ENCODE data around the gene NME2.
"Not testable (repeated sequence)": the region's sequence is repeated elsewhere in the genome, so short reads cannot be mapped to it uniquely, and the experiment has no call there.

NME2 gene

GRCh38 chr17:51166198-51166986 is at the start of gene NME2:
Gene NME2 (plus strand): TSS chr17:51166411. CDS start chr17:51166831, 420 bp downstream.
- peak; percentile 79 to 86 for DNase-seq

- DNase-seq, result peak; percentile 94 to 98
Observed at GRCh38 chr17:51118330-51119195, 47.6 kb upstream of the NME2 start.

- DNase-seq, result peak; percentile 21 to 45
Observed at GRCh38 chr17:51119415-51120356, 46.5 kb upstream of the NME2 start.

- peak; percentile 52 to 62 for DNase-seq
Observed at GRCh38 chr17:51120357-51120738, 45.9 kb upstream of the NME2 start.

- peak; percentile 97 for DNase-seq
Observed at GRCh38 chr17:51120739-51121619, 45.2 kb upstream of the NME2 start, which contains the start of gene SPAG9. Gene SPAG9 (minus strand): TSS chr17:51120868. CDS start chr17:51120656, 212 bp downstream.

- peak; percentile 10 to 28 for DNase-seq
Observed at GRCh38 chr17:51121620-51122472, 44.4 kb upstream of the NME2 start.

GRCh38 chr17:51122473-51123115 is 43.6 kb upstream of the NME2 start:
- not testable (repeated sequence) for DNase-seq

GRCh38 chr17:51124640-51125503 is 41.3 kb upstream of the NME2 start:
- DNase-seq, result no peak

- DNase-seq, result no peak
Observed at GRCh38 chr17:51128076-51128475, 38.1 kb upstream of the NME2 start.

GRCh38 chr17:51132964-51133319 is 33.3 kb upstream of the NME2 start:
- DNase-seq, result no peak

- no peak for DNase-seq
Observed at GRCh38 chr17:51133365-51133764, 32.8 kb upstream of the NME2 start.

- no peak for DNase-seq
Observed at GRCh38 chr17:51135956-51136355, 30.3 kb upstream of the NME2 start.

GRCh38 chr17:51142597-51142996 is 23.6 kb upstream of the NME2 start:
- no peak for DNase-seq

GRCh38 chr17:51144266-51145022 is 21.8 kb upstream of the NME2 start:
- DNase-seq, result peak; percentile 28 to 64

- DNase-seq, result no peak
Observed at GRCh38 chr17:51147650-51148049, 18.6 kb upstream of the NME2 start.

- DNase-seq, result no peak
Observed at GRCh38 chr17:51149163-51149562, 17.0 kb upstream of the NME2 start.

- no peak for DNase-seq
Observed at GRCh38 chr17:51150932-51151331, 15.3 kb upstream of the NME2 start.

GRCh38 chr17:51152766-51153209 is 13.4 kb upstream of the NME2 start:
- DNase-seq, result no peak

Measured in NCI-H2081 (cell line).